A549 (cell line): ENCODE data around the gene MAP1S. TPM values are rescaled to one million over a fixed set of nuclear protein-coding genes. Genes with fewer than 3 reads are reported as not detected.

ENCODE experiments used
- ATAC-seq, 2 experiments: fragments of 200-7000 bp in 1 of 2; fragments of >200 bp in 1 of 2; cut with Nextera tagmentation in 1 of 2; cut with Tn5 transposase in 1 of 2; 3 replicates each; pipeline versions ENCODE4 v1.8.0 to v1.9.1; 2018 to 2020; ENCODE audit warnings: mild to moderate bottlenecking in 1 of 2, moderate library complexity in 1 of 2
- CTCF ChIA-PET: fragments of 300-600 bp; sonication (Branson Sonifier 250); formaldehyde crosslinking; extraction: SDS; loops from one replicate; lab custom pipeline; 2021; ENCODE audit warnings: antibody characterized with exemption, inconsistent platforms; lab: Yijun Ruan, JAX
- POLR2A ChIA-PET: fragments of 350-600 bp; formaldehyde crosslinking; extraction: SDS; loops from one replicate; lab custom pipeline; 2021; ENCODE audit warnings: antibody characterized with exemption, inconsistent platforms; lab: Yijun Ruan, JAX
- DNase-seq, 2 experiments: peaks; one replicate each; pipeline versions ENCODE4 v3.0.0 to v3.0.0-alpha.2; 2011 to 2016; ENCODE audit warnings: low read depth in 1 of 2, low spot score in 1 of 2
- FAIRE-seq: peaks from 2 replicates; lab custom pipeline; 2011; peaks lifted over from hg19 to GRCh38; lab: Jason Lieb, UNC
- H3K27ac ChIP-seq, 2 experiments: fragments of >200 bp; sonication (Bioruptor Twin); formaldehyde crosslinking; 3 replicates each; pipeline ENCODE4 v1.5.1; 2016 to 2017
- H3K4me1 ChIP-seq: fragments of >200 bp; sonication (Bioruptor Twin); formaldehyde crosslinking; 3 replicates; pipeline ENCODE4 v1.6.1; 2016
- H3K4me2 ChIP-seq: fragments of >200 bp; sonication (Bioruptor Twin); formaldehyde crosslinking; 3 replicates; pipeline ENCODE4 v1.6.1; 2016
- H3K4me3 ChIP-seq: fragments of >200 bp; sonication (Bioruptor Twin); formaldehyde crosslinking; 3 replicates; pipeline ENCODE4 v1.5.1; 2016
- H3K9me3 ChIP-seq: fragments of >200 bp; sonication (Bioruptor Twin); formaldehyde crosslinking; 3 replicates; pipeline ENCODE4 v1.6.1; 2016
- BCL3 ChIP-seq: fragments of >200 bp; sonication (Bioruptor Twin); formaldehyde crosslinking; IDR thresholded peaks from 3 replicates; pipeline ENCODE4 v1.6.1; 2016
- CEBPB ChIP-seq, 2 experiments: fragments of >200 bp in 1 of 2; sonication (Bioruptor Twin) in 1 of 2; formaldehyde crosslinking in 1 of 2; IDR thresholded peaks; 2 replicates each; pipeline ENCODE4 v1.6.1; 2012 to 2016
- CHD2 ChIP-seq: fragments of 150-350 bp; IDR thresholded peaks from 2 replicates; pipeline ENCODE4 v1.6.1; 2014; ENCODE audit warnings: low read length; ENCODE audit not compliant: partially characterized antibody
- EHF ChIP-seq: fragments of 250-450 bp; sonication (Bioruptor Pico); IDR thresholded peaks from 2 replicates; pipeline ENCODE4 v1.5.0; 2020; ENCODE audit warnings: mild to moderate bottlenecking
- EP300 ChIP-seq, 2 experiments: fragments of >200 bp; sonication (Bioruptor Twin); formaldehyde crosslinking; IDR thresholded peaks; 2 replicates in 1 of 2; 3 replicates in 1 of 2; pipeline ENCODE4 v1.6.1; 2016 to 2017
- ESRRA ChIP-seq: fragments of 150-350 bp; IDR thresholded peaks from 2 replicates; pipeline ENCODE4 v1.6.1; 2014; ENCODE audit warnings: mild to moderate bottlenecking, low read length, borderline replicate concordance
- FOXS1 ChIP-seq: fragments of 250-450 bp; sonication (Bioruptor Pico); IDR thresholded peaks from 2 replicates; pipeline ENCODE4 v1.5.0; 2020; ENCODE audit warnings: mild to moderate bottlenecking, moderate library complexity
- HDAC2 ChIP-seq: fragments of 200-600 bp; sonication (generic); IDR thresholded peaks from 2 replicates; pipeline ENCODE4 v1.6.1; 2016
- HEYL ChIP-seq: fragments of 250-450 bp; sonication (Bioruptor Pico); IDR thresholded peaks from 2 replicates; pipeline ENCODE4 v1.8.0; 2021; ENCODE audit warnings: mild to moderate bottlenecking, moderate library complexity
- HMGXB4 ChIP-seq: fragments of 250-450 bp; sonication (Bioruptor Pico); IDR thresholded peaks from 2 replicates; pipeline ENCODE4 v1.5.0; 2021; ENCODE audit warnings: mild to moderate bottlenecking, moderate library complexity, borderline replicate concordance
- JUN ChIP-seq, 2 experiments: fragments of >200 bp; sonication (Bioruptor Twin); formaldehyde crosslinking; IDR thresholded peaks; 2 replicates in 1 of 2; 3 replicates in 1 of 2; pipeline ENCODE4 v1.6.1; 2016 to 2017
- KDM5A ChIP-seq: fragments of 200-600 bp; sonication (generic); IDR thresholded peaks from 2 replicates; pipeline ENCODE4 v1.6.1; 2016; ENCODE audit warnings: antibody characterized with exemption, mild to moderate bottlenecking
- MAFK ChIP-seq: fragments of 450-650 bp; IDR thresholded peaks from 2 replicates; pipeline ENCODE4 v1.6.1; 2014; ENCODE audit not compliant: partially characterized antibody
- NFE2L2 ChIP-seq: fragments of 150-350 bp; conservative IDR thresholded peaks from 2 replicates; pipeline ENCODE4 v1.6.1; 2014; ENCODE audit warnings: low read length
- PBX3 ChIP-seq: IDR thresholded peaks from 2 replicates; pipeline ENCODE4 v1.6.1; 2012
- PHF8 ChIP-seq: fragments of 200-600 bp; sonication (generic); IDR thresholded peaks from 2 replicates; pipeline ENCODE4 v1.6.1; 2016; ENCODE audit warnings: low read depth, mild to moderate bottlenecking, antibody characterized with exemption, moderate library complexity, borderline replicate concordance
- RARB ChIP-seq: fragments of 250-450 bp; sonication (Bioruptor Pico); IDR thresholded peaks from 2 replicates; pipeline ENCODE4 v1.8.0; 2021; ENCODE audit warnings: mild to moderate bottlenecking, moderate library complexity
- RCOR1 ChIP-seq: fragments of 150-350 bp; IDR thresholded peaks from 2 replicates; pipeline ENCODE4 v1.6.1; 2014; ENCODE audit warnings: antibody characterized with exemption, low read length, low read depth
- SMC3 ChIP-seq: fragments of >200 bp; sonication (Bioruptor Twin); formaldehyde crosslinking; IDR thresholded peaks from 3 replicates; pipeline ENCODE4 v1.6.1; 2018; ENCODE audit warnings: inconsistent platforms
- TP53 ChIP-seq: fragments of 250-450 bp; sonication (Bioruptor Pico); IDR thresholded peaks from 2 replicates; pipeline ENCODE4 v1.5.0; 2021; ENCODE audit warnings: mild to moderate bottlenecking, moderate library complexity
- ZC3H11A ChIP-seq: fragments of 450-650 bp; IDR thresholded peaks from 2 replicates; pipeline ENCODE4 v1.6.1; 2014; ENCODE audit warnings: antibody characterized with exemption, mild to moderate bottlenecking
- ZFP36 ChIP-seq: fragments of 450-650 bp; IDR thresholded peaks from 2 replicates; pipeline ENCODE4 v1.6.1; 2014; ENCODE audit warnings: borderline replicate concordance; ENCODE audit not compliant: partially characterized antibody
- ZSCAN20 ChIP-seq: fragments of 250-450 bp; sonication (Bioruptor Pico); IDR thresholded peaks from 2 replicates; pipeline ENCODE4 v1.8.0; 2022; ENCODE audit warnings: mild to moderate bottlenecking, moderate library complexity
- WGBS: methylation state at CpG from one replicate; pipeline ENCODE4 v1.1.6; 2017; ENCODE audit errors: missing lambda C conversion rate; 5-methylcytosine and 5-hydroxymethylcytosine counted together
- polyA plus RNA-seq, 4 experiments: library from polyadenylated mRNA; depleted of rRNA in 3 of 4; stranded (reverse); fragments of >200 nt; fragmentation: RNase III in 1 of 4; extraction: RNeasy Plus Mini Kit Qiagen cat#74134 plus additional on column Dnase treatment in 1 of 4; gene quantifications; 2 replicates in 3 of 4; 3 replicates in 1 of 4; pipeline ENCODE4 v1.2.3, GENCODE V29; 2011 to 2017
- TF ChIP-seq, protein P1 (sequence below): fragments of 150-350 bp; IDR thresholded peaks from 2 replicates; pipeline ENCODE4 v1.6.1; 2014; ENCODE audit warnings: low read depth, mild to moderate bottlenecking, low read length

Gene MAP1S
- polyA plus RNA-seq, 2 of the 4 experiments (the other 2 are of a cell fraction), result 8.3 to 26.9 TPM

DNA sequence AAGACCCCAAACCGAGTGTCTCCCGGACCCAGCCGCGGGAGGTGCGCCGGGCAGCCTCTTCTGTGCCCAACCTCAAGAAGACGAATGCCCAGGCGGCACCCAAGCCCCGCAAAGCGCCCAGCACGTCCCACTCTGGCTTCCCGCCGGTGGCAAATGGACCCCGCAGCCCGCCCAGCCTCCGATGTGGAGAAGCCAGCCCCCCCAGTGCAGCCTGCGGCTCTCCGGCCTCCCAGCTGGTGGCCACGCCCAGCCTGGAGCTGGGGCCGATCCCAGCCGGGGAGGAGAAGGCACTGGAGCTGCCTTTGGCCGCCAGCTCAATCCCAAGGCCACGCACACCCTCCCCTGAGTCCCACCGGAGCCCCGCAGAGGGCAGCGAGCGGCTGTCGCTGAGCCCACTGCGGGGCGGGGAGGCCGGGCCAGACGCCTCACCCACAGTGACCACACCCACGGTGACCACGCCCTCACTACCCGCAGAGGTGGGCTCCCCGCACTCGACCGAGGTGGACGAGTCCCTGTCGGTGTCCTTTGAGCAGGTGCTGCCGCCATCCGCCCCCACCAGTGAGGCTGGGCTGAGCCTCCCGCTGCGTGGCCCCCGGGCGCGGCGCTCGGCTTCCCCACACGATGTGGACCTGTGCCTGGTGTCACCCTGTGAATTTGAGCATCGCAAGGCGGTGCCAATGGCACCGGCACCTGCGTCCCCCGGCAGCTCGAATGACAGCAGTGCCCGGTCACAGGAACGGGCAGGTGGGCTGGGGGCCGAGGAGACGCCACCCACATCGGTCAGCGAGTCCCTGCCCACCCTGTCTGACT is 7.9 kb downstream of the MAP1S start:
- 88% methylated on average over 12 of the region's 62 CpGs for WGBS
- TF ChIP-seq ZFP36 (no peak), EHF (no peak), EP300 (IDR thresholded peaks at IDR 0.05) (no peak), BCL3 (no peak)
- DNase-seq, result no peak
- Histone ChIP-seq H3K9me3 (peaks cover 5% of the 10 kb centered on the region; the same call in 1 of the 3 replicates), H3K4me2 (no peak overlapping the region), H3K27ac (no peak overlapping the region), H3K4me3 (no peak overlapping the region), H3K4me1 (no peaks in the 10 kb centered on the region)
- no peak; a peak in 1 of 6 replicates for ATAC-seq
- no peak for FAIRE-seq
- ChIA-PET POLR2A (no interaction called here), CTCF (interaction anchor here (1.6 kb wide), 1 partner anchor 39 kb away, joined by 7 read pairs; no protein-coding TSS in a partner anchor)

- no peak for ATAC-seq
- H3K4me3 ChIP-seq, result no peak overlapping the region
- H3K27ac ChIP-seq, result no peak overlapping the region
- ChIA-PET CTCF (no interaction called here), POLR2A (no interaction called here)
- H3K9me3 ChIP-seq, result peaks cover 5% of the 10 kb centered on the region; the same call in 1 of the 3 replicates
- no peak for DNase-seq
- TF ChIP-seq TP53 (CRISPR knock-in tag) (no peak), HDAC2 (no peak), PHF8 (no peak), RARB (CRISPR knock-in tag) (no peak), ESRRA (no peak), KDM5A (no peak), HMGXB4 (CRISPR knock-in tag) (no peak), EP300 (IDR thresholded peaks at IDR 0.05) (no peak), CHD2 (no peak), MAFK (no peak), PBX3 (no peak), JUN (IDR thresholded peaks at IDR 0.05) (no peak)
- TF ChIP-seq, protein P1, sequence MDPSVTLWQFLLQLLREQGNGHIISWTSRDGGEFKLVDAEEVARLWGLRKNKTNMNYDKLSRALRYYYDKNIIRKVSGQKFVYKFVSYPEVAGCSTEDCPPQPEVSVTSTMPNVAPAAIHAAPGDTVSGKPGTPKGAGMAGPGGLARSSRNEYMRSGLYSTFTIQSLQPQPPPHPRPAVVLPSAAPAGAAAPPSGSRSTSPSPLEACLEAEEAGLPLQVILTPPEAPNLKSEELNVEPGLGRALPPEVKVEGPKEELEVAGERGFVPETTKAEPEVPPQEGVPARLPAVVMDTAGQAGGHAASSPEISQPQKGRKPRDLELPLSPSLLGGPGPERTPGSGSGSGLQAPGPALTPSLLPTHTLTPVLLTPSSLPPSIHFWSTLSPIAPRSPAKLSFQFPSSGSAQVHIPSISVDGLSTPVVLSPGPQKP, result no peak
- FAIRE-seq, result no peak
- H3K4me2 ChIP-seq, result no peak overlapping the region
- H3K4me1 ChIP-seq, result 0 out of 3 replicates have a peak, but pooled peaks cover 3% of the 10 kb centered on the region
- WGBS, result 93% methylated on average over 4 of the region's 19 CpGs
Observed at GRCh38 chr19:17727843-17728242, 8.6 kb downstream of the MAP1S start.

GRCh38 chr19:17733127-17733526 is 13.8 kb downstream of the MAP1S start:
- ChIA-PET POLR2A (no interaction called here), CTCF (no interaction called here)

More at GRCh38 chr19:17733127-17733526, 13.8 kb downstream of the MAP1S start:
- no peak for FAIRE-seq
- no peak for DNase-seq
- Histone ChIP-seq H3K4me1 (peaks cover 11% of the 10 kb centered on the region; the same call in 1 of the 3 replicates), H3K4me2 (no peak overlapping the region), H3K9me3 (peaks cover 5% of the 10 kb centered on the region; the same call in 1 of the 3 replicates), H3K4me3 (no peak overlapping the region), H3K27ac (no peak overlapping the region)
- no peak for TF ChIP-seq ZSCAN20 (CRISPR knock-in tag)
- TF ChIP-seq RCOR1, result no peak
- no peak for TF ChIP-seq NFE2L2
- TF ChIP-seq HEYL (CRISPR knock-in tag), result no peak
- TF ChIP-seq ZC3H11A, result no peak
- no peak for TF ChIP-seq PBX3
- no peak for TF ChIP-seq CHD2
- TF ChIP-seq BCL3, result no peak
- TF ChIP-seq FOXS1 (CRISPR knock-in tag), result no peak
- no peak for TF ChIP-seq CEBPB (IDR thresholded peaks at IDR 0.05)
- no peak for TF ChIP-seq SMC3
- 100% methylated on average over 9 of the region's 22 CpGs for WGBS
- no peak for ATAC-seq
